NB4 (cell line): Measurements from ENCODE around the gene RABAC1.

ENCODE experiments used
- DNase-seq: peaks from one replicate; pipeline ENCODE4 v3.0.0; 2010; ENCODE audit warnings: low read depth
- H3K4me3 ChIP-seq: one replicate; pipeline ENCODE4 v1.5.1; 2011; ENCODE audit warnings: mild to moderate bottlenecking, low read depth, low read length, moderate library complexity
- MYC ChIP-seq: IDR thresholded peaks from 2 replicates; pipeline ENCODE4 v1.6.1; 2011; ENCODE audit warnings: low read depth, low read length
- POLR2A ChIP-seq: IDR thresholded peaks from 2 replicates; pipeline ENCODE4 v1.6.1; 2011; ENCODE audit warnings: mild to moderate bottlenecking; ENCODE audit not compliant: insufficient read length; ENCODE audit errors: extremely low read depth
- TF ChIP-seq, protein P1 (sequence below): IDR thresholded peaks from one replicate; pipeline ENCODE4 v1.5.1; 2012; ENCODE audit warnings: low read depth, low read length
- TF ChIP-seq, protein P2 (sequence below): IDR thresholded peaks from 2 replicates; pipeline ENCODE4 v1.6.1; 2011; ENCODE audit warnings: low read depth, low read length

Gene RABAC1

DNA sequence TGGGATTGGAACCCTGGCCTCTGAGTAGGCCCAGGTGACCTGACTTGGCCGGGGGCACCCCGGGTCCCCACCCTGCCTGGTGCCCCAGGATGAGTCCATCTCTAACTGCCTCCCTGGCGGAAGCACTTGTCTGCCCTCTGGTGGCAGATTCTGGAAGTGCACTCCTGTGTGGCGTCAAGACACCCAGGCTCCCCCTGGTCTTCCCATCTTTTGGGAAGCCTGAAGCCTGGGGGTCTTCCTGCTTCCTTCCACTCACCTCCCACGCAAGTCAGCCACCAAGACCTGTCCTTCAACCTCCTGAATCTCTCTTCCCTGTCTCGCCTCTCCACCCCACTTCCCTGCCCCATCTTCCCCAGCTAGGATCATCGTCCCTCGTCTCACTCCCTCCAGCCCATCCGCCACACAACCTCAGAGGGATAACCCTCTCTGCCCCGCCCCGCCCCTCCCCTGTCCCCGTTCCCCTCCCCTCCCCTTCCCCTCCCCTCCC lies 7.4 kb downstream of the RABAC1 start:
- DNase-seq = peak; percentile 65
- H3K4me3 ChIP-seq = no peak overlapping the region

DNA sequence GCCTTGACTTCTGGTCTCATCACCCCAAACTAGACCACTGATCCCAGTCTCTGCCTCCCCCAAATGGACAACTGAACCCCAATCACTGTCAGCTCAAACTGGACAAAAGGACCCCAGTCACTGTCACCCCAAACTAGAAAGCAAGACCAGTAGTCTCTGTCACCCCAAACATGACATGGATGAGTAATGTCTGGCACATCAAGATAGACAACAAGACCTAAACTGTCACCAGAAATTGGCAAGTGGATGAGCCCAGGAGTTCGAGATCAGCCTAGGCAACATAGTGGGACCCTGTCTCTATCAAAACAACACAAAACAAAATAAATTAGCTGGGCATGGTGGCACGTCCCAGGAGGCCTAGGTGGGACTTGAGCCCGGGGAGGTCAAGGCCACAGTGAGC lies 12.0 kb downstream of the RABAC1 start:
- TF ChIP-seq POLR2A (no peak), MYC (no peak)
- TF ChIP-seq, protein P1, sequence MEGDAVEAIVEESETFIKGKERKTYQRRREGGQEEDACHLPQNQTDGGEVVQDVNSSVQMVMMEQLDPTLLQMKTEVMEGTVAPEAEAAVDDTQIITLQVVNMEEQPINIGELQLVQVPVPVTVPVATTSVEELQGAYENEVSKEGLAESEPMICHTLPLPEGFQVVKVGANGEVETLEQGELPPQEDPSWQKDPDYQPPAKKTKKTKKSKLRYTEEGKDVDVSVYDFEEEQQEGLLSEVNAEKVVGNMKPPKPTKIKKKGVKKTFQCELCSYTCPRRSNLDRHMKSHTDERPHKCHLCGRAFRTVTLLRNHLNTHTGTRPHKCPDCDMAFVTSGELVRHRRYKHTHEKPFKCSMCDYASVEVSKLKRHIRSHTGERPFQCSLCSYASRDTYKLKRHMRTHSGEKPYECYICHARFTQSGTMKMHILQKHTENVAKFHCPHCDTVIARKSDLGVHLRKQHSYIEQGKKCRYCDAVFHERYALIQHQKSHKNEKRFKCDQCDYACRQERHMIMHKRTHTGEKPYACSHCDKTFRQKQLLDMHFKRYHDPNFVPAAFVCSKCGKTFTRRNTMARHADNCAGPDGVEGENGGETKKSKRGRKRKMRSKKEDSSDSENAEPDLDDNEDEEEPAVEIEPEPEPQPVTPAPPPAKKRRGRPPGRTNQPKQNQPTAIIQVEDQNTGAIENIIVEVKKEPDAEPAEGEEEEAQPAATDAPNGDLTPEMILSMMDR = no peak
- TF ChIP-seq, protein P2, sequence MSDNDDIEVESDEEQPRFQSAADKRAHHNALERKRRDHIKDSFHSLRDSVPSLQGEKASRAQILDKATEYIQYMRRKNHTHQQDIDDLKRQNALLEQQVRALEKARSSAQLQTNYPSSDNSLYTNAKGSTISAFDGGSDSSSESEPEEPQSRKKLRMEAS = no peak
- H3K4me3 ChIP-seq = no peak overlapping the region
- no peak for DNase-seq

More for the DNA sequence above, 7.4 kb downstream of the RABAC1 start:
- TF ChIP-seq POLR2A (no peak), MYC (no peak)
- TF ChIP-seq, protein P1 = peak; percentile 89
- TF ChIP-seq, protein P2 = no peak

DNA sequence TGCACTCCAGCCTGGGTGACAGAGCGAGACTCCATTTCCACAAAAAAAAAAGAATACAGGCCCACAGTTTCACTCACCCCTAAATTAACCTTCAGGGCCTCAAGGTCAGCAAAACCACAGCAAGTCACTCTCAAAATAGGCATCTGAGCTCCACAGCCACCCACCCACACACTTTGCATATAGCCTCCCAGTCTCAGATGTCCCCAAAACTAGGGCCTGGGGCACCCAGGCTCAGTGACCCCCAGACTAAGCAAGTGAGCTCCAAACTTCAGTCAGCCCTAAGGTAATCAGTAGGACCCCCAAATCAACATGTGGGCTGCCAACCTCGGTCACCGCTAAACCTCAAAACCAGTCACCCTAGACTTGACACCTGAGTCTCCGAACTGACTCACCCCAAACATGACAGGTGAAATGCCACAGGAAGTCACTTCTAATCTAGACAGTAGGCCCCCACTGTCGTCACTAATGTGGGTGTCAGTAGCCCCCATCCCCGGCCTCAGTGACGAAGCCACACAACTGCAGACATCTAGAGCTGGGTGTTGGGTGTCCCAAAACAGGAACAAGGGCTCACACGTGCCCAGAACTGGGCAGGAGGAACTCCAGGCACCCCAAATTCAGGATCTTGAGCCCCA lies 13.9 kb downstream of the RABAC1 start:
- no peak for DNase-seq
- H3K4me3 ChIP-seq = no peak overlapping the region
- TF ChIP-seq MYC = no peak
- TF ChIP-seq, protein P2 = no peak
- TF ChIP-seq, protein P1 = no peak
- TF ChIP-seq POLR2A = no peak

DNA sequence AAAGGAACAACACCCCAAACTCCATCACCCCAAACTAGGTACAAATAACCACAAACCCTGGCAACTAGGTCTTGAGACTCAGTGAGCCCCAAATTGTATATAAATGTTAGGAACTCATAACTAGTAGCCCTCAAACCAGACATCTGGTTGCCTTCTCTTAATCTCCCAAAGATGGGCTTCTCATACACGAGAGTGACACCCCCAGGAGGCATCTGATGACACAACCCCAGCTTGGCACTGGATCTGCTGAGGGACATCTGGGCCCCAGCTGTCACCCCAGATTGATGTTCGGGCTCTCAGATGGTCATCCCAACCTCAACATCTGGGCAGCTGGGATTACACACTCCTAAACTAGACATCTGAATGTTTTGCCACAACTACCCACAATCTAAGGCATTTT lies 14.8 kb downstream of the RABAC1 start:
- no peak for TF ChIP-seq POLR2A
- H3K4me3 ChIP-seq = no peak overlapping the region
- no peak for DNase-seq

DNA sequence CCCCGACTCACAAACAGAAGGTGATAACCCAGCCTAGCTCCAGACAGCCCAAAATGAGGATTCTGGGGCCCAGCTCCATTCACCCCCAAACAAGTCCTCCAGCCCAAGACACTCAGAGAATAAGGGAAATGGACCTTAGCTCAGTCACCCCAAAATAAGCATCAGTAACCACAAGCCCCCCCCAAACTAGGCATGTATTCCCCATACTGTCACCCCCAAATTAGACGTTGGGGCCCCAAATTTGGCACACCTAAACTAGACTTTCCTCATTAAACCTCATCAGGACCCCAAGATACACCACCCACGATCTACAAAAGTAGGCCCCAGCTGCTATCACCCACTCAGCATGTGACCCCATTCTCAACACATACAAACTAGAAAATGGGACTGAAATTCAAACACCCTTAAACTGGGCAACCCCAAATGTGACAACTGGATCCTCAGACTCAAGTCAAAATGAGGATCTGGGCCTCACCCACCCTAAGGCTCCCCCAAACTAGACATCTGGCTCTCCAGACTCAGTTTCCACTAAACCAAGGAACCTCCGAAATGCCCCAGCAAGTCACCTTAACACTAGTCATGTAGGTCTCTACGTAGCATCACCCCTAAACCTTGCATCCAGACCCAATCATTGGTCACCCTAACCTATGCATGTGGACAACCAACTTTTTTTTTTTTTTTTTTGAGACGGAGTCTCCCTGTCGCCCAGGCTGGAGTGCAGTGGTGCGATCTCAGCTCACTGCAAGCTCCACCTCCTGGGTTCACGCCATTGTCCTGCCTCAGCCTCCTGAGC lies 17.5 kb downstream of the RABAC1 start:
- H3K4me3 ChIP-seq = no peak overlapping the region
- TF ChIP-seq, protein P1 = no peak
- no peak for TF ChIP-seq MYC
- no peak for DNase-seq

DNA sequence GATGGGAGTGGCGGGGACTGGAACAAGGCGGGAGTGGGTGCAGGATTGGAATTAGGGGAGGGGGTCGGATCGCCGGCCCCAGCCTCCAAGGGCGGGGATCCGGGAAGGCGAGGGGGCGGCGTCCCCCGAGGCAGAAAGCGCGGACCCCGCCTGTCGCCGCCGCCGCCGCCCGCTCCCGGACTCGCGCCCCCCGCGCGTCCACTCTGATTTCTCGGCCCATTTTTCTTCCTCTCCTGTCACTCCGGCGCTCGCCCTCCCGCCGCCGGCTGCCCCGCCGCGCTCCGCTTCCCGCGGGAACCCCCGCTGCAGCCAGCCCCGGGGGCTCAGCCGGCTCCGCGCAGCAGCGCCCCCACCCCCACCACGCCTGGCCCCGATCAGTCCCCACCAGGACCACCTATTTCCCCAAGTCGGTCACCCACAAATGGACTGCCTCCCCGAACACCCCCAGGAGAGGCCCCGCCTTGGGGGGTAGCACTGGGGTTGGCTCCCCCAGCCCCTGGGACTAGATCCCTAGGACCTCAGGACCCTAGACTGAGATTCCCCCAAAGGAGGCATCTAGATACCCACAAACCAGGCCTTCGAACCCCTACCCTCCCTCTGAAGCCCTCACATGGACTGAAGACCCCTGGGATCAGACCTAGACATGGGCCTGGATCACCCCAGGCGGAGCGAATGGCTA lies 18.3 kb downstream of the RABAC1 start:
- TF ChIP-seq, protein P2 = no peak
- TF ChIP-seq, protein P1 = no peak
- TF ChIP-seq POLR2A (no peak), MYC (no peak)
- no peak for DNase-seq
- no peak overlapping the region for H3K4me3 ChIP-seq
